HEK293 (cell line): ENCODE results near the gene OTUB1.

Experiments used
- CTCF ChIA-PET: fragments of 350-600 bp; formaldehyde crosslinking; extraction: SDS; loops from one replicate; lab custom pipeline; 2021; ENCODE audit warnings: antibody characterized with exemption; lab: Yijun Ruan, JAX
- POLR2A ChIA-PET: fragments of 300-600 bp; formaldehyde crosslinking; extraction: SDS; loops from one replicate; lab custom pipeline; 2020; ENCODE audit warnings: antibody characterized with exemption, inconsistent platforms; lab: Yijun Ruan, JAX
- H3K27ac ChIP-seq: fragments of 200-500 bp; sonication (Bioruptor generic); 2 replicates; pipeline ENCODE4 v1.5.1; 2014; ENCODE audit warnings: low read depth, low read length, control low read depth, inconsistent platforms; ENCODE audit errors: extremely low read depth
- H3K36me3 ChIP-seq, 2 experiments: fragments of 200-500 bp in 1 of 2; sonication (Bioruptor generic) in 1 of 2; 1 replicate in 1 of 2; 2 replicates in 1 of 2; pipeline ENCODE4 v1.5.1; 2014 to 2017; ENCODE audit warnings: inconsistent platforms in 2 of 2, low read length in 2 of 2; ENCODE audit not compliant: control insufficient read depth in 2 of 2, insufficient read depth in 1 of 2
- H3K4me1 ChIP-seq: fragments of 200-500 bp; sonication (Bioruptor generic); 2 replicates; pipeline ENCODE4 v1.5.1; 2014; ENCODE audit warnings: mild to moderate bottlenecking, low read length, inconsistent platforms; ENCODE audit not compliant: control insufficient read depth, insufficient read depth
- H3K4me3 ChIP-seq: 2 replicates; pipeline ENCODE4 v1.5.1; 2011; ENCODE audit warnings: low read depth, mild to moderate bottlenecking, control low read depth, low read length, moderate library complexity
- H3K9me3 ChIP-seq: fragments of 200-500 bp; sonication (Bioruptor generic); 2 replicates; pipeline ENCODE4 v1.5.1; 2014; ENCODE audit warnings: low read depth, low read length, inconsistent platforms; ENCODE audit not compliant: control insufficient read depth, insufficient read depth
- CTCF ChIP-seq: fragments of 450-650 bp; formaldehyde crosslinking; IDR thresholded peaks from 2 replicates; pipeline ENCODE4 v1.5.1; 2016; ENCODE audit warnings: missing biosample characterization, missing genetic modification characterization
- EGR2 ChIP-seq: fragments of 450-650 bp; formaldehyde crosslinking; IDR thresholded peaks from 2 replicates; pipeline ENCODE4 v1.5.1; 2016; ENCODE audit warnings: low read depth, missing biosample characterization, missing genetic modification characterization
- GLIS1 ChIP-seq: fragments of 450-650 bp; formaldehyde crosslinking; IDR thresholded peaks from 2 replicates; pipeline ENCODE4 v1.5.1; 2016; ENCODE audit warnings: missing biosample characterization, missing genetic modification characterization
- IKZF3 ChIP-seq: fragments of 450-650 bp; IDR thresholded peaks from 2 replicates; pipeline ENCODE4 v1.5.0; 2018; ENCODE audit warnings: missing biosample characterization, mild to moderate bottlenecking, missing genetic modification characterization, moderate library complexity
- KLF8 ChIP-seq: fragments of 450-650 bp; formaldehyde crosslinking; IDR thresholded peaks from 2 replicates; pipeline ENCODE4 v1.5.1; 2016; ENCODE audit warnings: missing biosample characterization, missing genetic modification characterization
- ZBTB48 ChIP-seq: fragments of 450-650 bp; formaldehyde crosslinking; IDR thresholded peaks from 2 replicates; pipeline ENCODE4 v1.5.1; 2016; ENCODE audit warnings: missing biosample characterization, missing genetic modification characterization
- ZFHX2 ChIP-seq: fragments of 450-650 bp; formaldehyde crosslinking; conservative IDR thresholded peaks from 2 replicates; pipeline ENCODE4 v1.5.1; 2016; ENCODE audit warnings: missing biosample characterization, missing genetic modification characterization
- ZNF26 ChIP-seq: fragments of 450-650 bp; formaldehyde crosslinking; IDR thresholded peaks from 2 replicates; pipeline ENCODE4 v1.5.1; 2016; ENCODE audit warnings: missing biosample characterization, missing genetic modification characterization
- ZNF335 ChIP-seq: fragments of 450-650 bp; formaldehyde crosslinking; conservative IDR thresholded peaks from 2 replicates; pipeline ENCODE4 v1.5.1; 2016; ENCODE audit warnings: missing biosample characterization, missing genetic modification characterization
- ZNF341 ChIP-seq: fragments of 450-650 bp; formaldehyde crosslinking; IDR thresholded peaks from 2 replicates; pipeline ENCODE4; 2016; ENCODE audit warnings: low read depth, missing biosample characterization, missing genetic modification characterization
- ZNF366 ChIP-seq: fragments of 450-650 bp; formaldehyde crosslinking; conservative IDR thresholded peaks from 2 replicates; pipeline ENCODE4 v1.5.1; 2016; ENCODE audit warnings: missing biosample characterization, missing genetic modification characterization
- ZNF623 ChIP-seq: fragments of 450-650 bp; formaldehyde crosslinking; IDR thresholded peaks from 2 replicates; pipeline ENCODE4 v1.5.1; 2016; ENCODE audit warnings: missing biosample characterization, missing genetic modification characterization
- ZNF701 ChIP-seq: fragments of 450-650 bp; formaldehyde crosslinking; IDR thresholded peaks from 2 replicates; pipeline ENCODE4 v1.5.1; 2016; ENCODE audit warnings: missing biosample characterization, missing genetic modification characterization
- ZNF768 ChIP-seq: fragments of 450-650 bp; formaldehyde crosslinking; IDR thresholded peaks from 2 replicates; pipeline ENCODE4 v1.5.1; 2018; ENCODE audit warnings: missing biosample characterization, mild to moderate bottlenecking, missing genetic modification characterization
- TF ChIP-seq, protein P1 (sequence below): fragments of 450-650 bp; formaldehyde crosslinking; IDR thresholded peaks from 2 replicates; pipeline ENCODE4 v1.5.1; 2016; ENCODE audit warnings: missing biosample characterization, missing genetic modification characterization
- TF ChIP-seq, protein P2 (sequence below): fragments of 450-650 bp; formaldehyde crosslinking; IDR thresholded peaks from 2 replicates; pipeline ENCODE4 v1.5.1; 2016; ENCODE audit warnings: missing biosample characterization, missing genetic modification characterization
- TF ChIP-seq, protein P3 (sequence below): fragments of 450-650 bp; formaldehyde crosslinking; IDR thresholded peaks from 2 replicates; pipeline ENCODE4 v1.5.1; 2016; ENCODE audit warnings: missing biosample characterization, missing genetic modification characterization

Gene OTUB1

DNA sequence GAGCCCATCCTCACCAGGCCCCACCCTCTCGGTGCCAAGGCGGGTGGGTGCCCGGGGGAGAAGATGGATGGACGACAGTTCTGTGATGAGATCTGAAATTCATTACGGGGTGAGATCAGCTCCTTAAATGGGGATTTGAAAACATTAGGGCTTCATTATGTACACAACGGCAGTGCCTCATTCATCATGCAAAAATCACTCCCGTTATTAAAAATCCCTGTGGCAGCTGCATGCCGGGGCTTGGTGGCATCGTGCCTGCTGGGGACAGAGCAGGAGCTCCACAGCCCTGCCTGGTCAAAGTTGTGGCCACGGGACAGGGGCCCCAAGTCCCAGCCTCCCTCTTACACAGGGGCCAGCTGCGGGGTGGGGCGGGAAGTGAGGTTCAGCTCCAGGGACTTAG lies 20.2 kb downstream of the OTUB1 start:
- no peak overlapping the region for H3K4me3 ChIP-seq
- peaks cover 0 to 10% of the 10 kb centered on the region in 2 experiments; a peak in 1 of 3 replicates for H3K36me3 ChIP-seq
- POLR2A ChIA-PET: interaction anchor here (2.1 kb wide), 1 partner anchor 19 kb away, joined by 5 read pairs; no protein-coding TSS in a partner anchor
- H3K4me1 ChIP-seq: no peaks in the 10 kb centered on the region
- TF ChIP-seq, protein P1, sequence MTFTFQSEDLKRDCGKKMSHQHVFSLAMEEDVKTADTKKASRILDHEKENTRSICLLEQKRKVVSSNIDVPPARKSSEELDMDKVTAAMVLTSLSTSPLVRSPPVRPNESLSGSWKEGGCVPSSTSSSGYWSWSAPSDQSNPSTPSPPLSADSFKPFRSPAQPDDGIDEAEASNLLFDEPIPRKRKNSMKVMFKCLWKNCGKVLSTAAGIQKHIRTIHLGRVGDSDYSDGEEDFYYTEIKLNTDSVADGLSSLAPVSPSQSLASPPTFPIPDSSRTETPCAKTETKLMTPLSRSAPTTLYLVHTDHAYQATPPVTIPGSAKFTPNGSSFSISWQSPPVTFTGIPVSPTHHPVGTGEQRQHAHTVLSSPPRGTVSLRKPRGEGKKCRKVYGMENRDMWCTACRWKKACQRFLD (tag by site-specific recombination): no peak
- TF ChIP-seq, protein P2, sequence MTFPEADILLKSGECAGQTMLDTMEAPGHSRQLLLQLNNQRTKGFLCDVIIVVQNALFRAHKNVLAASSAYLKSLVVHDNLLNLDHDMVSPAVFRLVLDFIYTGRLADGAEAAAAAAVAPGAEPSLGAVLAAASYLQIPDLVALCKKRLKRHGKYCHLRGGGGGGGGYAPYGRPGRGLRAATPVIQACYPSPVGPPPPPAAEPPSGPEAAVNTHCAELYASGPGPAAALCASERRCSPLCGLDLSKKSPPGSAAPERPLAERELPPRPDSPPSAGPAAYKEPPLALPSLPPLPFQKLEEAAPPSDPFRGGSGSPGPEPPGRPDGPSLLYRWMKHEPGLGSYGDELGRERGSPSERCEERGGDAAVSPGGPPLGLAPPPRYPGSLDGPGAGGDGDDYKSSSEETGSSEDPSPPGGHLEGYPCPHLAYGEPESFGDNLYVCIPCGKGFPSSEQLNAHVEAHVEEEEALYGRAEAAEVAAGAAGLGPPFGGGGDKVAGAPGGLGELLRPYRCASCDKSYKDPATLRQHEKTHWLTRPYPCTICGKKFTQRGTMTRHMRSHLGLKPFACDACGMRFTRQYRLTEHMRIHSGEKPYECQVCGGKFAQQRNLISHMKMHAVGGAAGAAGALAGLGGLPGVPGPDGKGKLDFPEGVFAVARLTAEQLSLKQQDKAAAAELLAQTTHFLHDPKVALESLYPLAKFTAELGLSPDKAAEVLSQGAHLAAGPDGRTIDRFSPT (tag by site-specific recombination): 0 out of 2 replicates have a peak, but pooled peaks have one; percentile 24
- TF ChIP-seq ZNF26 (tag by site-specific recombination) (no peak), ZNF768 (tag by site-specific recombination) (no peak)
- CTCF ChIA-PET: interaction anchor here (0.6 to 1.3 kb wide), 2 partner anchors 168 to 297 kb away, joined by 3 read pairs; partner anchors contain the start of gene MARK2
- no peaks in the 10 kb centered on the region for H3K9me3 ChIP-seq
- H3K27ac ChIP-seq: no peak overlapping the region

DNA sequence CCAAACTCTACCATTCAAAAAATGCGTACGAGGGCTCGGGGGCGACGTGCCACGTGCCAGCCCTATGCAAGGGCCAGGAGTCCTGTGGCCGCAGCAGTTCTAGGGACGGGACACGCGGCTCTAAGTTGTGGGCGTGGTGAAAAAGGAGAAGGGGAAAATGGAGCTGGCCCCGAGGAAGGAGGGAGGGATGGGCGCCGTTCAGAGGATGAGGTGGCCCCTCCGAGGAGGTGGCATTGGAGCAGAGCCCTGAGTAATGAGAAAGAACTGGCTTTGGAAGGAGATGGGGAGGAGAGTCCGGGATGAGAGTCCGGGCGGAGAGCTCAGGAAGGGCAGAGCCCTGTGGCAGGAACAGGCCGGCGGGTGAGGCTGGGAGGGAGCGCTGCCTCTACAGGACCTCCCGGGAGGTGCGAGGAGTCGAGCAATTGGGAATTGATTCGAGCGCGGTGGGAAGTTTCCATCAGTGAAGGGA lies 21.0 kb downstream of the OTUB1 start:
- POLR2A ChIA-PET: interaction anchor here (0.7 to 2.1 kb wide), 5 partner anchors 9 to 1125 kb away, joined by 3 to 5 read pairs (median 3); partner anchors contain the start of gene STIP1
- no peak overlapping the region for H3K4me3 ChIP-seq

More for the DNA sequence above, 21.0 kb downstream of the OTUB1 start:
- H3K36me3 ChIP-seq: peaks cover 0 to 3% of the 10 kb centered on the region in 2 experiments; a peak in 1 of 3 replicates
- H3K27ac ChIP-seq: no peak overlapping the region
- TF ChIP-seq CTCF (tag by site-specific recombination): 0 out of 2 replicates have a peak, but pooled peaks have one; percentile 36
- TF ChIP-seq ZNF335 (tag by site-specific recombination): no peak
- TF ChIP-seq ZNF623 (tag by site-specific recombination): peak; percentile 46
- TF ChIP-seq, protein P3, sequence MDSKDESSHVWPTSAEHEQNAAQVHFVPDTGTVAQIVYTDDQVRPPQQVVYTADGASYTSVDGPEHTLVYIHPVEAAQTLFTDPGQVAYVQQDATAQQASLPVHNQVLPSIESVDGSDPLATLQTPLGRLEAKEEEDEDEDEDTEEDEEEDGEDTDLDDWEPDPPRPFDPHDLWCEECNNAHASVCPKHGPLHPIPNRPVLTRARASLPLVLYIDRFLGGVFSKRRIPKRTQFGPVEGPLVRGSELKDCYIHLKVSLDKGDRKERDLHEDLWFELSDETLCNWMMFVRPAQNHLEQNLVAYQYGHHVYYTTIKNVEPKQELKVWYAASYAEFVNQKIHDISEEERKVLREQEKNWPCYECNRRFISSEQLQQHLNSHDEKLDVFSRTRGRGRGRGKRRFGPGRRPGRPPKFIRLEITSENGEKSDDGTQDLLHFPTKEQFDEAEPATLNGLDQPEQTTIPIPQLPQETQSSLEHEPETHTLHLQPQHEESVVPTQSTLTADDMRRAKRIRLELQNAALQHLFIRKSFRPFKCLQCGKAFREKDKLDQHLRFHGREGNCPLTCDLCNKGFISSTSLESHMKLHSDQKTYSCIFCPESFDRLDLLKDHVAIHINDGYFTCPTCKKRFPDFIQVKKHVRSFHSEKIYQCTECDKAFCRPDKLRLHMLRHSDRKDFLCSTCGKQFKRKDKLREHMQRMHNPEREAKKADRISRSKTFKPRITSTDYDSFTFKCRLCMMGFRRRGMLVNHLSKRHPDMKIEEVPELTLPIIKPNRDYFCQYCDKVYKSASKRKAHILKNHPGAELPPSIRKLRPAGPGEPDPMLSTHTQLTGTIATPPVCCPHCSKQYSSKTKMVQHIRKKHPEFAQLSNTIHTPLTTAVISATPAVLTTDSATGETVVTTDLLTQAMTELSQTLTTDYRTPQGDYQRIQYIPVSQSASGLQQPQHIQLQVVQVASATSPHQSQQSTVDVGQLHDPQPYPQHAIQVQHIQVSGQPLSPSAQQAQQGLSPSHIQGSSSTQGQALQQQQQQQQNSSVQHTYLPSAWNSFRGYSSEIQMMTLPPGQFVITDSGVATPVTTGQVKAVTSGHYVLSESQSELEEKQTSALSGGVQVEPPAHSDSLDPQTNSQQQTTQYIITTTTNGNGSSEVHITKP (tag by site-specific recombination): peak; percentile 75
- TF ChIP-seq ZNF701 (tag by site-specific recombination): no peak
- TF ChIP-seq EGR2 (tag by site-specific recombination): 0 out of 2 replicates have a peak, but pooled peaks have one; percentile 33
- TF ChIP-seq, protein P2 (tag by site-specific recombination): 0 out of 2 replicates have a peak, but pooled peaks have one; percentile 17
- peak; percentile 57; the same call in 1 of the 2 replicates for TF ChIP-seq ZNF366 (tag by site-specific recombination)
- TF ChIP-seq GLIS1 (tag by site-specific recombination): peak; percentile 49
- no peak for TF ChIP-seq KLF8 (tag by site-specific recombination)
- TF ChIP-seq ZNF341 (tag by site-specific recombination): peak; percentile 59; the same call in 1 of the 2 replicates
- TF ChIP-seq ZFHX2: peak; percentile 58
- no peak for TF ChIP-seq IKZF3 (tag by site-specific recombination)
- 0 out of 2 replicates have a peak, but pooled peaks have one; percentile 33 for TF ChIP-seq ZBTB48 (tag by site-specific recombination)
- H3K4me1 ChIP-seq: no peaks in the 10 kb centered on the region
- H3K9me3 ChIP-seq: no peaks in the 10 kb centered on the region
- CTCF ChIA-PET: interaction anchor here (0.5 to 1.5 kb wide), 7 partner anchors 8 to 296 kb away, joined by 3 to 9 read pairs (median 3); no protein-coding TSS in a partner anchor
